ENCODE measurements around the gene THADA. TPM values are rescaled to one million over a fixed set of nuclear protein-coding genes. Genes with fewer than 3 reads are reported as not detected.

THADA gene
- total and polyA plus RNA-seq, 2 donors (not counting 1 experiment from before 2014, with no cell fraction given) = 9.2 to 36.2 TPM

GRCh38 chr2:43465234-43465633, 130.6 kb downstream of the THADA start:
- TF ChIP-seq CTCF (conservative IDR thresholded peaks at IDR 0.05 in 1 of 2, IDR thresholded peaks at IDR 0.05 in 1 of 2; ENCODE audit: low read depth in 1 of 2, low read length in 2 of 2) (no peak), EZH2 (IDR thresholded peaks at IDR 0.05; ENCODE audit: low read length, missing control alignments) (no peak)
- no peaks in the 10 kb centered on the region for H3K9me3 ChIP-seq (ENCODE audit: control insufficient read depth, insufficient read depth, low read depth, low read length)
- no peak overlapping the region for H2AFZ ChIP-seq (ENCODE audit: low read length)
- no peaks in the 10 kb centered on the region for H4K20me1 ChIP-seq (ENCODE audit: control insufficient read depth, extremely low read depth, insufficient read depth, low read length)
- H3K27ac ChIP-seq (ENCODE audit: insufficient read depth, low read length) = no peak overlapping the region
- H3K4me1 ChIP-seq (ENCODE audit: control insufficient read depth, extremely low read depth, insufficient read depth, low read length) = peaks cover 11% of the 10 kb centered on the region
- no peak overlapping the region for H3K4me2 ChIP-seq (ENCODE audit: extremely low read depth, insufficient read depth, low read length)
- H3K4me3 ChIP-seq (replicated peaks in 1 of 4; ENCODE audit: control extremely low read depth in 1 of 4, insufficient read depth in 1 of 4, low read depth in 3 of 4, low read length in 4 of 4) = no peak overlapping the region
- H3K79me2 ChIP-seq (ENCODE audit: control insufficient read depth, insufficient read depth, low read length) = no peaks in the 10 kb centered on the region
- H3K36me3 ChIP-seq (ENCODE audit: control insufficient read depth, insufficient read depth, low read length) = no peaks in the 10 kb centered on the region
- no peak overlapping the region for H3K9ac ChIP-seq (ENCODE audit: insufficient read depth, low read length)
- no peak for DNase-seq (ENCODE audit: low read depth in 2 of 2)
- no peaks in the 10 kb centered on the region for H3K27me3 ChIP-seq (ENCODE audit: control insufficient read depth, insufficient read depth, low read length)

GRCh38 chr2:43464590-43464989, 131.2 kb downstream of the THADA start:
- H3K4me3 ChIP-seq (replicated peaks in 1 of 4; ENCODE audit: control extremely low read depth in 1 of 4, insufficient read depth in 1 of 4, low read depth in 3 of 4, low read length in 4 of 4) = no peak overlapping the region
- peaks cover 11% of the 10 kb centered on the region for H3K4me1 ChIP-seq (ENCODE audit: control insufficient read depth, extremely low read depth, insufficient read depth, low read length)

GRCh38 chr2:43462866-43463641, 132.8 kb downstream of the THADA start:
- H3K4me1 ChIP-seq (ENCODE audit: control insufficient read depth, extremely low read depth, insufficient read depth, low read length) = peaks cover 15% of the 10 kb centered on the region
- H3K36me3 ChIP-seq (ENCODE audit: control insufficient read depth, insufficient read depth, low read length) = no peaks in the 10 kb centered on the region
- TF ChIP-seq EZH2 (IDR thresholded peaks at IDR 0.05; ENCODE audit: low read length, missing control alignments) (no peak), CTCF (conservative IDR thresholded peaks at IDR 0.05 in 1 of 2, IDR thresholded peaks at IDR 0.05 in 1 of 2; ENCODE audit: low read depth in 1 of 2, low read length in 2 of 2) (no peak)
- DNase-seq (ENCODE audit: low read depth in 2 of 2) = no peak
- no peaks in the 10 kb centered on the region for H3K79me2 ChIP-seq (ENCODE audit: control insufficient read depth, insufficient read depth, low read length)
- H3K27me3 ChIP-seq (ENCODE audit: control insufficient read depth, insufficient read depth, low read length) = no peaks in the 10 kb centered on the region
- H3K4me3 ChIP-seq (replicated peaks in 1 of 4; ENCODE audit: control extremely low read depth in 1 of 4, insufficient read depth in 1 of 4, low read depth in 3 of 4, low read length in 4 of 4) = no peak overlapping the region
- no peak overlapping the region for H3K4me2 ChIP-seq (ENCODE audit: extremely low read depth, insufficient read depth, low read length)
- no peak overlapping the region for H2AFZ ChIP-seq (ENCODE audit: low read length)
- no peaks in the 10 kb centered on the region for H3K9me3 ChIP-seq (ENCODE audit: control insufficient read depth, insufficient read depth, low read depth, low read length)
- H3K27ac ChIP-seq (ENCODE audit: insufficient read depth, low read length) = no peak overlapping the region
- H4K20me1 ChIP-seq (ENCODE audit: control insufficient read depth, extremely low read depth, insufficient read depth, low read length) = no peaks in the 10 kb centered on the region
- H3K9ac ChIP-seq (ENCODE audit: insufficient read depth, low read length) = no peak overlapping the region

More at GRCh38 chr2:43464590-43464989, 131.2 kb downstream of the THADA start:
- Histone ChIP-seq H3K79me2 (ENCODE audit: control insufficient read depth, insufficient read depth, low read length) (no peaks in the 10 kb centered on the region), H3K9ac (ENCODE audit: insufficient read depth, low read length) (no peak overlapping the region), H4K20me1 (ENCODE audit: control insufficient read depth, extremely low read depth, insufficient read depth, low read length) (no peaks in the 10 kb centered on the region), H3K36me3 (ENCODE audit: control insufficient read depth, insufficient read depth, low read length) (no peaks in the 10 kb centered on the region), H3K4me2 (ENCODE audit: extremely low read depth, insufficient read depth, low read length) (peak overlapping the region; percentile 2), H2AFZ (ENCODE audit: low read length) (no peak overlapping the region), H3K9me3 (ENCODE audit: control insufficient read depth, insufficient read depth, low read depth, low read length) (no peaks in the 10 kb centered on the region), H3K27me3 (ENCODE audit: control insufficient read depth, insufficient read depth, low read length) (no peaks in the 10 kb centered on the region), H3K27ac (ENCODE audit: insufficient read depth, low read length) (no peak overlapping the region)
- TF ChIP-seq EZH2 (IDR thresholded peaks at IDR 0.05; ENCODE audit: low read length, missing control alignments) = no peak
- peak in 1 of 2 donors; percentile 12 for TF ChIP-seq CTCF (conservative IDR thresholded peaks at IDR 0.05 in 1 of 2, IDR thresholded peaks at IDR 0.05 in 1 of 2; ENCODE audit: low read depth in 1 of 2, low read length in 2 of 2)
- DNase-seq (ENCODE audit: low read depth in 2 of 2) = peak in 1 of 2 donors; percentile 76
